ENCODE measurements around the gene ESPN.

DNA sequence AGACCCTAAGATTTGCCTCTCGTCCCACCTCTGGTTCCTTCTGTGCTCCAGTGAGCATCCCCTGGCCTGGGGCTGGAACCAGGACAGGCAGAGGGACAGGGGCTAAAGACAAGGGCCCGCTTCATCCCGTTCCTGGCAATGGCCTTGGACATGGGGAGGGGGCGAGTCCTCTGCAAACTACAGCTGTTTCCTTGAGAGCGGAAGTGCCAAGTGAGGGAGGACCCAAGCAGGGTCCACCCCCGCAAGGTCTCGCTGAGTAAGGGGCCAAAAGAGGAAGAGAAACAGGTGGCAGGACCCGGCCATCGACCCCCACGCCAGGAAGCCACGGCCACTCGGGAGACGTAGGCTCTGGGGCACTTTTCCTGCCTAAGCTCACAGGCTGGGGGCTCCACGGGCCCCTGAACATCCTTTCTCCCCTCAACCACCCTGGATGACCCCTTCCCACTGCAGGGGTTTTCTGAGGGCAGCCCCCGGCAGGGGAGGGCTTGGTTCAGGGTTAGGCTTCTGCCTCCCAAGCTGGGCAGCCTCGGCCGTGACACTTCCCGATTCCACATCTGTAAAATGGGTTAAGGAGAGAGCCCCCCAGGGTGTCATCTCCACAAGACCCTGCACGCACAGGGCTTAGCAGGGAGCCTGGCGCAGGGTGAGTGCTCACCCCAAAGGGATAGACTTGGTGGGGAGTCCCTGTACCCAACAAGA, 84.8 kb downstream of the ESPN start:
- TF ChIP-seq, protein P1, sequence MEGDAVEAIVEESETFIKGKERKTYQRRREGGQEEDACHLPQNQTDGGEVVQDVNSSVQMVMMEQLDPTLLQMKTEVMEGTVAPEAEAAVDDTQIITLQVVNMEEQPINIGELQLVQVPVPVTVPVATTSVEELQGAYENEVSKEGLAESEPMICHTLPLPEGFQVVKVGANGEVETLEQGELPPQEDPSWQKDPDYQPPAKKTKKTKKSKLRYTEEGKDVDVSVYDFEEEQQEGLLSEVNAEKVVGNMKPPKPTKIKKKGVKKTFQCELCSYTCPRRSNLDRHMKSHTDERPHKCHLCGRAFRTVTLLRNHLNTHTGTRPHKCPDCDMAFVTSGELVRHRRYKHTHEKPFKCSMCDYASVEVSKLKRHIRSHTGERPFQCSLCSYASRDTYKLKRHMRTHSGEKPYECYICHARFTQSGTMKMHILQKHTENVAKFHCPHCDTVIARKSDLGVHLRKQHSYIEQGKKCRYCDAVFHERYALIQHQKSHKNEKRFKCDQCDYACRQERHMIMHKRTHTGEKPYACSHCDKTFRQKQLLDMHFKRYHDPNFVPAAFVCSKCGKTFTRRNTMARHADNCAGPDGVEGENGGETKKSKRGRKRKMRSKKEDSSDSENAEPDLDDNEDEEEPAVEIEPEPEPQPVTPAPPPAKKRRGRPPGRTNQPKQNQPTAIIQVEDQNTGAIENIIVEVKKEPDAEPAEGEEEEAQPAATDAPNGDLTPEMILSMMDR (IDR thresholded peaks at IDR 0.05; ENCODE audit: low read depth, low read length) = no peak
- TF ChIP-seq, protein P2, sequence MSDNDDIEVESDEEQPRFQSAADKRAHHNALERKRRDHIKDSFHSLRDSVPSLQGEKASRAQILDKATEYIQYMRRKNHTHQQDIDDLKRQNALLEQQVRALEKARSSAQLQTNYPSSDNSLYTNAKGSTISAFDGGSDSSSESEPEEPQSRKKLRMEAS (IDR thresholded peaks at IDR 0.05; ENCODE audit: low read depth, low read length) = peak; percentile 55
- TF ChIP-seq POLR2A (IDR thresholded peaks at IDR 0.05; ENCODE audit: extremely low read depth, insufficient read length) = no peak
- TF ChIP-seq MYC (IDR thresholded peaks at IDR 0.05; ENCODE audit: low read depth, low read length) = 0 out of 2 replicates have a peak, but pooled peaks have one; percentile 43
